LHCN-M2 (cell line): ENCODE results near the gene TBCD. TPM values are rescaled to one million over a fixed set of nuclear protein-coding genes. Genes with fewer than 3 reads are reported as not detected.

Source experiments
- DNase-seq: peaks from one replicate; pipeline ENCODE4 v3.0.0-alpha.2; 2012; ENCODE audit warnings: low read depth
- total RNA-seq: library from RNA; depleted of rRNA; stranded (reverse); fragments of >200 nt; gene quantifications from 2 replicates; pipeline ENCODE4 v1.2.3, GENCODE V29; 2014

TBCD gene
- total RNA-seq, 1 experiment from 2014 or later: 46.2 TPM

- no peak for DNase-seq
Measured at GRCh38 chr17:82831041-82831817, 79.4 kb downstream of the TBCD start.

- DNase-seq: no peak
Measured at GRCh38 chr17:82831818-82832200, 79.9 kb downstream of the TBCD start.

- DNase-seq: no peak
Measured at GRCh38 chr17:82832411-82832810, 80.5 kb downstream of the TBCD start.

DNA sequence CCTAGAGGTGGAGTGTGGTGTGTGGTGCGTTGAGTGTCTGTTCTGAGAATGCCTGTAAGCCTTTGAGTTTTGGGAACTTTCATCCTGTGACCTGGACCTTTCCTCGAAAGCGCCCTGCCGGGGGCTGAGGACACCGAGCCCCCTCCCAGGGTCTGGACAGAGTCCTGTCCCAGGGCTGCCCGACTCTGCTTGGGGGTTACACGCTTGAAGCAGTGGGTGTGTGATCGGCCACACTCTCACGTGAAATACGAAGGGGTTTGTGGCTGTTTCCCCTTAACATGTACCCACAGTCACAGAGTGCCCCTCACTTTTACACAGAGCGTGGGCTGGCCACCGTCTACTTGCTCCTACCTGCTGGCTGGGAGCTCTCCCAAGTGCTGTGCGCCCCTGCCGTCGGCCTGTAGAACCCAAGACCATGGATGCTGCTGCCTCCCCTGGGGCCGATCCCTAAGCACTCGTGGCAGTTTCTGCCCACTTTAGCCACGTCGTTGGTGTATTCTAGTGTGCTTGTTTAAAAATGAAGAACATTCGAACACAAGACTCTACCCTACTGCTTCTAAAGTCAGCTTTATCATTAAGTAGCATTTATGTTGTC lies 81.1 kb downstream of the TBCD start:
- DNase-seq: no peak

GRCh38 chr17:82835122-82835521 lies 83.3 kb downstream of the TBCD start:
- no peak for DNase-seq

GRCh38 chr17:82835766-82836512 lies 84.1 kb downstream of the TBCD start:
- DNase-seq: no peak

DNA sequence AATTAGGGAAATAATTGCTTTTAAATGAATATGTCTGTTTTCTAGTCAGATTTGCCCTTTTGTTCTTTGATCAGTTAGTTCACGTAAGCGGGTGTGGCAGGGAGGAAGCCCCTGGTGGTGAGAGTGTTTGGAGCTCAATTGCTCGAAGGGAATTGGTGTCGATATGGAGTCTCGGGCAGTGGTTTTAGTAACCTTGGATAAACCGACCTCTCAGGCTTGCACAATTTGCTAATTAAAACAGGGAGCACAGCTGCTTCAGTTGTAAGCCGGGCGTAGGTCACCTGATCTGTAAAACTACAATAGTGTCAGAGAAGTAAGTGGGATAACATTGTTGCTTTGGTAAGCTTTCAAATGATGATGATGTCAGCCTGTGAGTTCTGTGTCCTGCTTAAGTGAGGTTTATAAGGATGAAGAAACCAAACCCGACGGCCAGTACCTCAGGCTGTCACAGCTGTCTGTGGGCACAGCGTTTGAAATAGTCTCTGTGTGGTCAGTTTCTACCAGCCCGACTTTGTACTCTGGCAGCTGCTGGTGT lies 85.0 kb downstream of the TBCD start:
- peak; percentile 96 for DNase-seq

- DNase-seq: no peak
Measured at GRCh38 chr17:82837586-82838320, 85.9 kb downstream of the TBCD start.

DNA sequence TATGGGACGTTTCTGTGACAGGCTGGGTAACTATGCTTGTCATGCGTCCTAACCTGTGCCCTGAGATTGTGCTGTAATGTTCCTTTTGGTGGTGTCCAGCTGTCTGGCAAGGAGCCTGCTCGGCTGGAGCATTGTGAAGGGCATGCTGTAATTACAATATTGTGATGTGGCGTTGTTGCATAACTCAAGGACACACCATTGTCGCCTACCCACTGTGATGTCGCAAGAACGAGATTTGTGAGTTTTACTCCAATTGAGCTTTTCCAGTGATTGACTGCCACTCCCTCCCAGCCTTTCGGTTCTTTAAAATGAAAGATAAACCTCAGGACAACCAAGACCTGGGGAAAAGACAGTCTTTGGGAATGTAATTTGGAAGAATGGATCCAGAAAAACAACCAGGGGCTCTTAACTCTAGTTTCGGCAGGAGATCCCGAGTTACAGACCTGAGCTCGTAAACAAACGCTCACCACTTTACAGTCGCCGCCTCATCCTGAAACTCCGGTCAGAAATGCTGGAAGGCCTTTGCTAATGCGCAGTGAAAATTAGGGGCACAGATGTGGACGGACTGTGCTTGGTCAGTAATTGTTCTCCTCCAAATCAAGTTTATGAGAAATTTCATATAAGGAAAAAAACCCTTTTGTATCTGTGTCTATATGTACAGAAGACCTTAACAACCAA lies 86.7 kb downstream of the TBCD start:
- DNase-seq: peak; percentile 34

- DNase-seq: no peak
Measured at GRCh38 chr17:82839617-82840292, 87.9 kb downstream of the TBCD start, which contains the start of gene ZNF750. Gene ZNF750, minus strand, starts transcription at chr17:82840022. Its CDS starts 7,568 bp downstream, at chr17:82832454.

DNA sequence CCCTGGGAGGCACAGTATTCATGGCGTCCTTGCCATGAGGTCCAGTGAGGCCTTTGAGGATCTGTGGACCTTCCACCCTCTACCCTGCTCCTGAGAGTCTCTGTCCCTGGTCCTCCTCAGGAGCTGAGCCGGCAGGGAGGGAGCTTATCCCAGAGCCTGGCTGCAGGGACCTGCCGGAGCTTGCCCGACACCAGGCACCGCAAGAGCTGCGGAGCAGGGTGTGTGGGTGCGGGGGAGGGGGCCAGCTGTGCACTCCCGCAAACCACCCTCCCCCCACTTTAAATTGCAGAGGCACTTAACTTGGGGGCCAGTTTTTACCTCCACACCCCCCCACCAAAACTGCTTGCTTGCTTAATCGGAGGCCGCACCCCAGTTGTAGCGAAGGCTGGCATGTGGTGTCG lies 88.6 kb downstream of the TBCD start:
- no peak for DNase-seq

GRCh38 chr17:82841921-82842596 lies 90.2 kb downstream of the TBCD start:
- DNase-seq: no peak

- no peak for DNase-seq
Measured at GRCh38 chr17:82843904-82844680, 92.2 kb downstream of the TBCD start.

DNA sequence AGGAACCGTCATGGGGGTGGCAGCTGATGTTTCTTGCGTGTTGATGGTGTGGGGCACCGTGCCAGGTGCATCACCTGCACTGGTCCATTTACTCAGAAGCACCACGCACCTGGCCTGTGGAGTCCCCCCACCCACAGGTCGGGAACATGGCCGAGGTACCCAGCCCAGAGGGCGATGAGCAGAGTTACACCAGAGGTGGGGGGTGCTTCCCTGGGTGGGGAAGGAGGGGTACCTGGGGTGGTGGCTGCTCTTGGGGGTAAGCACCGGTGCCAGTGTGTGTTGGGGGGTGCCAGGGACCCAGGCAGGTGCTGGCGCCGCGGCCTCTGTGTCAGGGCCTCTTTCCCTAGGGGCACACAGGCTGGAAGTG lies 92.9 kb downstream of the TBCD start:
- no peak for DNase-seq

DNA sequence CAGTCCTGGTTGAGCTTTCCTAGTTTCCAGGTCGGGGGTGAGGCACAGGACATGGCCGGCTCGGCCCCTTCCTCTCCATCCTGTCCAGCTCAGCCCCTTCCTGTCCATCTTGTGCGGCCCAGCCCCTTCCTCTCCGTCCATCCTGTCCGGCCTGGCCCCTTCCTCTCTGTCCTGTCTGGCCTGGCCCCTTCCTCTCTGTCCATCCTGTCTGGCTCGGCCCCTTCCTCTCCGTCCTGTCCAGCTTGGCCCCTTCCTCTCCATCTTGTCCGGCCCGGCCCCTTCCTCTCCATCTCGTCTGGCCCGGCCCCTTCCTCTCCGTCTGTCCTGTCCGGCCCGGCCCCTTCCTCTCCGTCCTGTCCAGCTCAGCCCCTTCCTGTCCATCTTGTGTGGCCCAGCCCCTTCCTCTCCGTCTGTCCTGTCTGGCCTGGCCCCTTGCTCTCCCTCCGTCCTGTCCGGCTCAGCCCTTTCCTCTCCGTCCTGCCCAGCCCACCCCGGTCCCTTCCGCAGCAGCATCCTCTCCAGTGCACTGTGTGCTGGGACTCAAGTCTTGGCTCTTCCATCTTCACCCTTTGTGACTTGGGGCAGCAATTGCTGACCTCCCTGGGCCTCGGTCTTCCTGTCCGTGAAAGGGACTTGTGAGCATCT lies 93.4 kb downstream of the TBCD start:
- no peak for DNase-seq

- no peak for DNase-seq
Measured at GRCh38 chr17:82846061-82846691, 94.3 kb downstream of the TBCD start.

GRCh38 chr17:82848022-82848592 lies 96.2 kb downstream of the TBCD start:
- peak; percentile 56 for DNase-seq
